K562 (cell line): Measurements from ENCODE around the gene CLCN4. TPM values are rescaled to one million over a fixed set of nuclear protein-coding genes. Genes with fewer than 3 reads are reported as not detected.

ENCODE experiments used
- ATAC-seq: fragments of 200-7000 bp; cut with Tn5 transposase; 3 replicates; pipeline ENCODE4 v1.9.1; 2020; ENCODE audit warnings: moderate library complexity
- BruUV-seq: library from RNA; stranded (reverse); fragments of 400-500 nt; replicated peaks from 2 replicates; lab custom pipeline; 2021; lab: Mats Ljungman, UMichigan
- CTCF ChIA-PET: fragments of 300-600 bp; formaldehyde crosslinking; extraction: SDS; loops from one replicate; lab custom pipeline; 2021; ENCODE audit warnings: low intra/inter-chr PET ratio; lab: Yijun Ruan, JAX
- POLR2A ChIA-PET: fragments of 300-600, 350-650 bp; sonication (Branson Sonifier 250); formaldehyde crosslinking; extraction: SDS; loops from one replicate; lab custom pipeline; 2021; ENCODE audit warnings: antibody characterized with exemption, inconsistent platforms; lab: Yijun Ruan, JAX
- DNase-seq, 4 experiments: peaks; one replicate each; pipeline versions ENCODE4 v3.0.0 to v3.0.0-alpha.2; 2011 to 2018; ENCODE audit warnings: low spot score in 3 of 4, mixed read lengths in 3 of 4; ENCODE audit errors: extremely low read depth in 1 of 4
- FAIRE-seq: peaks from 2 replicates; lab custom pipeline; 2011; peaks lifted over from hg19 to GRCh38; lab: Jason Lieb, UNC
- H2AFZ ChIP-seq: 2 replicates; pipeline ENCODE4 v1.6.0; 2011; ENCODE audit warnings: low read depth, low read length, control low read depth, inconsistent platforms
- H3K27ac ChIP-seq: fragments of 200-600 bp; 3 replicates; pipeline ENCODE4 v1.8.0; 2011; ENCODE audit warnings: low read depth, mild to moderate bottlenecking, control low read depth, inconsistent platforms, low read length, moderate library complexity, mixed read lengths; ENCODE audit errors: extremely low read depth
- H3K27me3 ChIP-seq, 2 experiments: fragments of 300-600 bp in 1 of 2; 2 replicates in 1 of 2; 3 replicates in 1 of 2; pipeline versions ENCODE4 v1.6.0 to v1.8.0; 2011; ENCODE audit warnings: inconsistent platforms in 2 of 2, low read length in 2 of 2, mild to moderate bottlenecking in 1 of 2, mixed read lengths in 1 of 2, moderate library complexity in 1 of 2; ENCODE audit not compliant: control insufficient read depth in 2 of 2, insufficient read depth in 2 of 2
- H3K36me3 ChIP-seq: fragments of 300-600 bp; 3 replicates; pipeline ENCODE4 v1.8.0; 2011; ENCODE audit warnings: mild to moderate bottlenecking, low read length, inconsistent platforms; ENCODE audit not compliant: control insufficient read depth, insufficient read depth
- H3K4me1 ChIP-seq, 2 experiments: fragments of 200-600 bp in 1 of 2; replicated peaks in 1 of 2; 2 replicates in 1 of 2; 3 replicates in 1 of 2; pipeline versions ENCODE4 v1.5.1 to v1.8.0; 2011; ENCODE audit warnings: inconsistent platforms in 2 of 2, low read length in 2 of 2, mild to moderate bottlenecking in 1 of 2, mixed read lengths in 1 of 2, moderate library complexity in 1 of 2; ENCODE audit not compliant: control insufficient read depth in 2 of 2, insufficient read depth in 2 of 2
- H3K4me2 ChIP-seq: 2 replicates; pipeline ENCODE4 v1.6.1; 2011; ENCODE audit warnings: low read length, control low read depth, inconsistent platforms, mixed read lengths; ENCODE audit not compliant: insufficient read depth
- H3K4me3 ChIP-seq: fragments of 200-600 bp; sonication (generic), shearing (Covaris generic); 2 replicates; pipeline ENCODE4 v1.5.1; 2016; ENCODE audit warnings: control low read depth, inconsistent platforms
- H3K79me2 ChIP-seq: fragments of 200-600 bp; 3 replicates; pipeline ENCODE4 v1.8.0; 2011; ENCODE audit warnings: low read length, inconsistent platforms; ENCODE audit not compliant: control insufficient read depth, insufficient read depth
- H3K9ac ChIP-seq, 2 experiments: 2 replicates each; pipeline versions ENCODE4 v1.6.0 to v1.6.1; 2011; ENCODE audit warnings: low read depth in 2 of 2, low read length in 2 of 2, control low read depth in 1 of 2, inconsistent platforms in 1 of 2, mild to moderate bottlenecking in 1 of 2, mixed read lengths in 1 of 2; ENCODE audit not compliant: insufficient read depth in 1 of 2
- H3K9me1 ChIP-seq: one replicate; pipeline ENCODE4 v1.6.0; 2011; ENCODE audit warnings: inconsistent platforms, mild to moderate bottlenecking, low read length, moderate library complexity; ENCODE audit not compliant: control insufficient read depth, insufficient read depth
- H3K9me3 ChIP-seq: replicated peaks from 2 replicates; pipeline ENCODE4 v1.5.1; 2011; ENCODE audit warnings: low read depth, low read length, inconsistent platforms; ENCODE audit not compliant: control insufficient read depth, insufficient read depth
- H4K20me1 ChIP-seq: replicated peaks from 2 replicates; pipeline ENCODE4 v1.6.1; 2011; ENCODE audit warnings: low read length, inconsistent platforms, mixed read lengths; ENCODE audit not compliant: control insufficient read depth, insufficient read depth
- BRD4 ChIP-seq: fragments of 200-600 bp; sonication (generic); IDR thresholded peaks from 2 replicates; pipeline ENCODE4 v1.6.1; 2017; ENCODE audit warnings: inconsistent platforms
- CBFB ChIP-seq: sonication (generic); formaldehyde crosslinking; IDR thresholded peaks from 2 replicates; pipeline ENCODE4 v1.4.0; 2020; ENCODE audit warnings: mild to moderate bottlenecking, missing genetic modification reagents
- CHD1 ChIP-seq: fragments of 200-600 bp; sonication (generic); IDR thresholded peaks from one replicate; pipeline ENCODE4 v1.6.1; 2012; ENCODE audit warnings: mild to moderate bottlenecking, moderate library complexity, low read length, inconsistent platforms
- FOXA3 ChIP-seq, 2 experiments: fragments of 450-650 bp in 1 of 2; sonication (generic) in 1 of 2; formaldehyde crosslinking; IDR thresholded peaks in 1 of 2; conservative IDR thresholded peaks in 1 of 2; 2 replicates each; pipeline versions ENCODE4 v1.4.0 to v1.8.0; 2020 to 2022; ENCODE audit warnings: mild to moderate bottlenecking in 2 of 2, missing genetic modification reagents in 1 of 2
- IFI16 ChIP-seq: fragments of 250-450 bp; sonication (Bioruptor Pico); IDR thresholded peaks from 2 replicates; pipeline ENCODE4 v2.1.2; 2022; ENCODE audit warnings: mild to moderate bottlenecking, inconsistent platforms
- KDM5B ChIP-seq: fragments of 200-600 bp; sonication (generic); IDR thresholded peaks from 2 replicates; pipeline ENCODE4 v1.6.1; 2012; ENCODE audit warnings: low read depth, mild to moderate bottlenecking, moderate library complexity, low read length, control low read depth, inconsistent platforms; ENCODE audit not compliant: insufficient replicate concordance
- KLF1 ChIP-seq: fragments of 450-650 bp; IDR thresholded peaks from 2 replicates; pipeline ENCODE4 v1.6.1; 2016; ENCODE audit warnings: missing genetic modification characterization, missing compliant biosample characterization
- LARP7 ChIP-seq: fragments of 450-650 bp; IDR thresholded peaks from 2 replicates; pipeline ENCODE4 v1.6.1; 2016
- LCOR ChIP-seq: sonication (generic); formaldehyde crosslinking; IDR thresholded peaks from 2 replicates; pipeline ENCODE4 v1.8.0; 2022; ENCODE audit warnings: mild to moderate bottlenecking, missing genetic modification reagents
- MAFF ChIP-seq: IDR thresholded peaks from 2 replicates; pipeline ENCODE4 v1.6.1; 2012; ENCODE audit warnings: low read length, improper control_type of control experiment
- NFYB ChIP-seq: IDR thresholded peaks from 2 replicates; pipeline ENCODE4 v1.6.1; 2011; ENCODE audit warnings: mild to moderate bottlenecking, moderate library complexity; ENCODE audit not compliant: insufficient read length; ENCODE audit errors: extremely low read depth
- NONO ChIP-seq, 2 experiments: fragments of 200-400 bp in 1 of 2; fragments of 450-650 bp in 1 of 2; formaldehyde crosslinking in 1 of 2; IDR thresholded peaks; 2 replicates each; pipeline ENCODE4 v1.6.1; 2017; ENCODE audit warnings: low read depth in 2 of 2, mild to moderate bottlenecking in 2 of 2, moderate library complexity in 2 of 2, low read length in 1 of 2
- RNF219 ChIP-seq: fragments of 250-450 bp; sonication (Bioruptor Pico); IDR thresholded peaks from 2 replicates; pipeline ENCODE4 v1.5.0; 2022; ENCODE audit warnings: mild to moderate bottlenecking
- TEAD1 ChIP-seq, 2 experiments: fragments of 450-650 bp in 1 of 2; sonication (generic) in 1 of 2; formaldehyde crosslinking; IDR thresholded peaks; 2 replicates each; pipeline versions ENCODE4 v1.4.0 to v1.8.0; 2020 to 2022; ENCODE audit warnings: mild to moderate bottlenecking in 2 of 2, missing genetic modification reagents in 1 of 2
- VEZF1 ChIP-seq: fragments of 200-800 bp; sonication (Bioruptor generic); IDR thresholded peaks from 2 replicates; pipeline ENCODE4 v1.6.1; 2017; ENCODE audit warnings: missing genetic modification characterization, missing compliant biosample characterization
- YY1 ChIP-seq, 3 experiments: IDR thresholded peaks; 2 replicates each; pipeline ENCODE4 v1.6.1; 2011; ENCODE audit warnings: low read length in 2 of 3, mild to moderate bottlenecking in 2 of 3, moderate library complexity in 2 of 3, borderline replicate concordance in 1 of 3, control low read depth in 1 of 3, low read depth in 1 of 3; ENCODE audit not compliant: insufficient read depth in 3 of 3, insufficient replicate concordance in 2 of 3, control insufficient read depth in 1 of 3, insufficient read length in 1 of 3; ENCODE audit errors: extremely low read depth in 1 of 3
- ZBTB43 ChIP-seq: sonication (generic); formaldehyde crosslinking; IDR thresholded peaks from 2 replicates; pipeline ENCODE4 v1.8.0; 2023; ENCODE audit warnings: mild to moderate bottlenecking, missing genetic modification reagents
- ZNF785 ChIP-seq: fragments of 250-450 bp; sonication (Bioruptor Pico); IDR thresholded peaks from 2 replicates; pipeline ENCODE4 v1.4.0; 2020; ENCODE audit warnings: mild to moderate bottlenecking
- WGBS: fragments of 100-300 bp; shearing (Covaris generic); methylation state at CpG from one replicate; pipeline ENCODE4 v1.1.6; 2016; ENCODE audit warnings: low coverage, mixed read lengths; ENCODE audit not compliant: insufficient coverage; ENCODE audit errors: missing lambda C conversion rate; 5-methylcytosine and 5-hydroxymethylcytosine counted together
- in situ Hi-C: fragments of 300-500 bp; cut with MboI; formaldehyde crosslinking; loops from 4 replicates; pipeline ENCODE4 v1.15.0; 2018; ENCODE audit warnings: inconsistent platforms, mixed read lengths
- intact Hi-C: fragments of 100-400 bp; cut with micrococcal nuclease; formaldehyde crosslinking; loops from 2 replicates; pipeline ENCODE4 v1.14.2; 2022
- polyA plus RNA-seq, 8 experiments: library from polyadenylated mRNA; depleted of rRNA in 4 of 8; stranded (reverse) in 5 of 8; unstranded in 3 of 8; fragments of >200 nt; fragmentation: Nextera tagmentation in 2 of 8; fragmentation: Illumina TruSeq in 1 of 8; extraction: Ambion mirVana in 2 of 8; extraction: Trizol in 1 of 8; gene quantifications; 2 replicates each; pipeline versions ENCODE4 v1.2.1 to v1.2.3, GENCODE V29; 2011 to 2014; ENCODE audit warnings: inconsistent platforms in 1 of 8, missing spikeins in 1 of 8
- total RNA-seq, 7 experiments: library from RNA; depleted of rRNA in 6 of 7; stranded (reverse); fragments of >200 nt in 6 of 7; fragmentation: Illumina TruSeq in 2 of 7; extraction: Trizol in 2 of 7; gene quantifications; 2 replicates each; pipeline versions ENCODE4 v1.2.1 to v1.2.3, GENCODE V29; 2011 to 2021; ENCODE audit warnings: low replicate concordance in 1 of 7

Gene CLCN4
- total and polyA plus RNA-seq, 9 of the 15 experiments (the other 6 are each of a cell fraction or from before 2014, with no cell fraction given), result 0.03 to 0.24 (median 0.10) TPM; not detected in 1

- no peak for DNase-seq
- intact Hi-C loops (no loop called here), in situ Hi-C loops (no loop called here)
- no peak overlapping the region for H2AFZ ChIP-seq
- 2% methylated on average over 12 of the region's 15 CpGs for WGBS
- no peaks in the 10 kb centered on the region for H3K9me3 ChIP-seq
- FAIRE-seq, result no peak
- no peak overlapping the region for H3K4me3 ChIP-seq
- no peaks in the 10 kb centered on the region for H3K36me3 ChIP-seq
- no peaks in the 10 kb centered on the region for H3K4me1 ChIP-seq
- ChIA-PET CTCF (no interaction called here), POLR2A (no interaction called here)
- H3K9ac ChIP-seq, result no peak overlapping the region
- H3K9me1 ChIP-seq, result no peaks in the 10 kb centered on the region
- ATAC-seq, result no peak
- no peaks in the 10 kb centered on the region for H3K79me2 ChIP-seq
- no peak overlapping the region for H3K4me2 ChIP-seq
- peaks cover 7 to 38% of the 10 kb centered on the region in 2 experiments; a peak in 3 of 5 replicates for H3K27me3 ChIP-seq
- BruUV-seq, result no TSS peak
- no peaks in the 10 kb centered on the region; the same call in 1 of the 2 replicates for H4K20me1 ChIP-seq
- H3K27ac ChIP-seq, result no peak overlapping the region
- no peak for TF ChIP-seq TEAD1 (CRISPR knock-in tag; IDR thresholded peaks at IDR 0.05)
- no peak for TF ChIP-seq IFI16 (CRISPR knock-in tag)
- TF ChIP-seq LARP7, result no peak
- no peak for TF ChIP-seq BRD4
- no peak for TF ChIP-seq LCOR (CRISPR knock-in tag)
- no peak for TF ChIP-seq MAFF
- TF ChIP-seq ZBTB43 (CRISPR knock-in tag), result no peak
- TF ChIP-seq KLF1 (tag), result no peak
- TF ChIP-seq CHD1, result no peak
- TF ChIP-seq NONO (IDR thresholded peaks at IDR 0.05; ENCODE audit: low read depth in 2 of 2, low read length in 1 of 2), result no peak
- TF ChIP-seq VEZF1, result no peak
- no peak for TF ChIP-seq ZNF785 (CRISPR knock-in tag)
- no peak for TF ChIP-seq FOXA3 (CRISPR knock-in tag; conservative IDR thresholded peaks at IDR 0.05 in 1 of 2, IDR thresholded peaks at IDR 0.05 in 1 of 2)
- no peak for TF ChIP-seq NFYB
- no peak for TF ChIP-seq CBFB (CRISPR knock-in tag)
- no peak for TF ChIP-seq KDM5B
- TF ChIP-seq RNF219, result no peak
- TF ChIP-seq YY1 (IDR thresholded peaks at IDR 0.05; ENCODE audit: borderline replicate concordance in 1 of 3, control insufficient read depth in 1 of 3, extremely low read depth in 1 of 3, insufficient read depth in 3 of 3, insufficient read length in 1 of 3, insufficient replicate concordance in 2 of 3, low read depth in 1 of 3, low read length in 2 of 3), result no peak
Observed at GRCh38 chrX:10212395-10212794, 55.6 kb downstream of the CLCN4 start.
